ENCODE measurements around the gene FER.

- TF ChIP-seq POLR2A (IDR thresholded peaks at IDR 0.05) = no peak
- TF ChIP-seq, protein P1, sequence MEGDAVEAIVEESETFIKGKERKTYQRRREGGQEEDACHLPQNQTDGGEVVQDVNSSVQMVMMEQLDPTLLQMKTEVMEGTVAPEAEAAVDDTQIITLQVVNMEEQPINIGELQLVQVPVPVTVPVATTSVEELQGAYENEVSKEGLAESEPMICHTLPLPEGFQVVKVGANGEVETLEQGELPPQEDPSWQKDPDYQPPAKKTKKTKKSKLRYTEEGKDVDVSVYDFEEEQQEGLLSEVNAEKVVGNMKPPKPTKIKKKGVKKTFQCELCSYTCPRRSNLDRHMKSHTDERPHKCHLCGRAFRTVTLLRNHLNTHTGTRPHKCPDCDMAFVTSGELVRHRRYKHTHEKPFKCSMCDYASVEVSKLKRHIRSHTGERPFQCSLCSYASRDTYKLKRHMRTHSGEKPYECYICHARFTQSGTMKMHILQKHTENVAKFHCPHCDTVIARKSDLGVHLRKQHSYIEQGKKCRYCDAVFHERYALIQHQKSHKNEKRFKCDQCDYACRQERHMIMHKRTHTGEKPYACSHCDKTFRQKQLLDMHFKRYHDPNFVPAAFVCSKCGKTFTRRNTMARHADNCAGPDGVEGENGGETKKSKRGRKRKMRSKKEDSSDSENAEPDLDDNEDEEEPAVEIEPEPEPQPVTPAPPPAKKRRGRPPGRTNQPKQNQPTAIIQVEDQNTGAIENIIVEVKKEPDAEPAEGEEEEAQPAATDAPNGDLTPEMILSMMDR (IDR thresholded peaks at IDR 0.05) = no peak
These were observed 27.3 kb upstream of the FER start for GRCh38 chr5:108720391-108720790.
